Right lobe of liver (tissue), 4 donors: ENCODE results near the gene TSPAN5.

Experiments
- CTCF ChIP-seq, 4 donors: fragments of 200-600 bp in 3 of 4; fragments of 450-650 bp in 1 of 4; IDR thresholded peaks; one replicate each; pipeline versions ENCODE4 v1.5.1 to v1.8.0; 2016 to 2022; ENCODE audit warnings: antibody characterized with exemption in 4 of 4, mild to moderate bottlenecking in 2 of 4
- POLR2A ChIP-seq: fragments of 450-650 bp; IDR thresholded peaks from one replicate; pipeline ENCODE4 v1.6.1; 2017; ENCODE audit warnings: antibody characterized with exemption, mild to moderate bottlenecking
- donor health status: DM: no; HTN: no; CAD: no.
- donor health status: DM: no; HTN: no; CAD: no.
- donor health status: DM: no; HTN: yes; CAD: no.

DNA sequence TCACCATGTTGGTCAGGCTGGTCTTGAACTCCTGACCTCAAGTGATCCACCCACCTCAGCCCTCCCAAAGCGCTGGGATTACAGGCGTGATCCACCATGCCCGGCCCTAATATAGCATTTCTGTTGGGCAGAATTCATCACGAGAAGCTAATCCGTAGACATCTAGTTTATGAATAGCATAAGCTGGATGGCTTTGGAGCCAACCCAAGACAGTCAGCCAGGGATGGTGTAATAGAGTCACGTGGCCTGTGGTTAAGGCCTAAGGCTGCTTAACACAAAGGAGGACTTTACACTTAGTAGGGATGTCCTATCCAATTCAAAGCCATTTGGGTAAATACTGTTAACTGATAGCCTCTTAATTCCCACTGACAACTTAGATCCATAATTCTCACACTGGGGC is 223.6 kb downstream of the TSPAN5 start:
- TF ChIP-seq POLR2A: no peak
- no peak for TF ChIP-seq CTCF (IDR thresholded peaks at IDR 0.05)
